Muscle layer of colon (tissue), 2 donors: ENCODE results near the gene DOK3.
"Not testable (repeated sequence)": the region's sequence is repeated elsewhere in the genome, so short reads cannot be mapped to it uniquely, and the experiment has no call there.

ENCODE experiments used
- H3K27ac ChIP-seq: one replicate; pipeline ENCODE4 v1.7.0; 2013; ENCODE audit warnings: low read depth, mild to moderate bottlenecking, low read length, moderate library complexity
- H3K27me3 ChIP-seq, 2 donors: one replicate each; pipeline ENCODE4 v1.7.0; 2013; ENCODE audit warnings: low read length in 2 of 2, mild to moderate bottlenecking in 2 of 2; ENCODE audit not compliant: insufficient read depth in 2 of 2, control insufficient read depth in 1 of 2
- H3K36me3 ChIP-seq: one replicate; pipeline ENCODE4 v1.7.0; 2013; ENCODE audit warnings: mild to moderate bottlenecking, low read length; ENCODE audit not compliant: insufficient read depth
- H3K4me1 ChIP-seq: one replicate; pipeline ENCODE4 v1.7.0; 2013; ENCODE audit warnings: mild to moderate bottlenecking, low read length; ENCODE audit not compliant: insufficient read depth
- H3K4me3 ChIP-seq, 2 donors: one replicate each; pipeline ENCODE4 v1.7.0; 2013; ENCODE audit warnings: low read length in 2 of 2, low read depth in 1 of 2, mild to moderate bottlenecking in 1 of 2, moderate library complexity in 1 of 2
- H3K9ac ChIP-seq: one replicate; pipeline ENCODE4 v1.7.0; 2013; ENCODE audit warnings: low read length
- H3K9me3 ChIP-seq: one replicate; pipeline ENCODE4 v1.7.0; 2013; ENCODE audit warnings: mild to moderate bottlenecking, low read length
- donor health status: abdominal sarcoma.
- donor health status: Adenocarcinoma of cecum.

Gene DOK3

DNA sequence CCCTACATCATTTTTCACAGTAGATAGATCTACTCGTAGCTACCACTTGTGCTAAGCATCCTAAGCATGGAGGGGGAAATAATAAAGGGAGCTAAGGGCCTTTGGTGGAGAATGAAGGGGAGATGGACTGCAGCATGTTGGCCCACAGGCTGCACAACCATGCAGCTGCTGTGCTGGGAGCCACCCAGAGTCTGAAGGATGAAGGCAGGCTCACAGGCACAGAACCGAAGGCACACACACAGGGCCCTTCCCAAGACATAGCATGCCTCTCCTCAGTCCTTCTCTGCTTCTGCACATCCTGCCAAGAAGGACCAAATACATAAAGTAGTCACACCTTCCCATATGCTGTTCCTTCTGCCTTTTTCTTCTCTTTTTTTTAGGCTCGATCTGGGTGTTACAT is 38.1 kb upstream of the DOK3 start:
- no peaks in the 10 kb centered on the region for H3K27me3 ChIP-seq
- no peak overlapping the region for H3K9ac ChIP-seq
- peak overlapping the region; percentile 15 for H3K27ac ChIP-seq
- H3K36me3 ChIP-seq = peaks cover 20% of the 10 kb centered on the region
- peaks cover 60% of the 10 kb centered on the region for H3K4me1 ChIP-seq
- H3K4me3 ChIP-seq = no peak overlapping the region
- no peaks in the 10 kb centered on the region for H3K9me3 ChIP-seq

DNA sequence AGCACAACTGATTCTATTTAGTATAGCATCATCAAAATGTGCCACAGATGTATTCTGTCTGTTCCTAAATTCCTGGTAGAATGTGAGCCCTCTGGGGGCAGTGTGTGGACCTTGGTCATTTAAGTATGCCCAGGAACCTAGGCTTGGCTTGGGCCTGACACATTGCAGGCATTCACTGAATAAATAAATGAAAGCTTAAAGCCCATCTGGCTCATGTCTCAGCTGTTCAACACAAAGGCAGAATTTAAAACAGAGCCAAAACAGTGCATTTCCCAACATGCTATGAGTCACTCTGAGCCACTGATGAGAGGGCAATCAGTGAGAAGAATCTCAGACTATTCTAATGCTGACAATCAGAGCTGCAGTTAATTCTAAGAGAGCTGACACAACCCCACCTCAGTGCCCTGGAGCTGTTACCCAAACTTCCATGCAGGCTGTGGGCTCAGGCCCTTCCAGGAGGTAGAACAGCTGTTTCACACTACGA is 36.7 kb upstream of the DOK3 start:
- Histone ChIP-seq H3K36me3 (peaks cover 8% of the 10 kb centered on the region), H3K4me3 (peak overlapping the region in 1 of 2 donors; percentile 26), H3K27ac (peak overlapping the region; percentile 41), H3K27me3 (no peaks in the 10 kb centered on the region), H3K9ac (no peak overlapping the region), H3K4me1 (peaks cover 52% of the 10 kb centered on the region), H3K9me3 (no peaks in the 10 kb centered on the region)

DNA sequence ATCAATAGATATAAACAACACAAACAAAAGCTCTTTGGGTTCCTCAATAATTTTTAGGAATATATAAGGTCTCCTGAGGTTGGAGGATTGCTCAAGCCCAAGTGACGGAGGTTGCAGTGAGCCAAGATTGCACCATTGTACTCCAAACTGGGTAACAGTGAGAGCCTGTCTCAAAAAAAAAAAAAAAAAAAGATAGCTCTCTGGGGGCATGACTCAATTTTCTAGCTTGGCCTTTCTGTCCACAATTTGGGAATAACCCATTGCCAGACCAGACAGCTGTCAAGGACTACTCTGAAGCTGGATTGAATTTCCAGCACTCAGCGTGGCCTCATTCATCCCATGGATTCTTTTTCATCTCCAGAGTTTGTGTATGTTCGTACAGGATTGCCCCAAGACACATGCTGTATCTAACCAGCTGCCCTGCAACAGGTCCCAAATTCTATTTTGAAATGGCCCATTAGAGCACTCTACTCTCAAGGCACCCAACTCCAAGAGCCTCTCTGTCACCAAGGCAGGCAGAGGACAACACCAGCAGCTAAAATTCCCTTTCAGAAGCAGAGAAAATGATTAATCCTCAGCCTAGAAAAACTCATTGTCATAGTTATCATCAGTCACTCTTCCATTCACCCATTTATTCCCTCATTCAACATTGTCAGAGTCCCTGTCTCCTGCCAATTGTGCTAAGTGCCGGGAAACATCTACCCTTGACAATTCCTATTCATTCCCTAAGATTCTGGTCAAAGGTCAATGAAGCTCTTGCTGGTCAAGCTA is 36.0 kb upstream of the DOK3 start:
- H3K27me3 ChIP-seq = no peaks in the 10 kb centered on the region
- H3K9ac ChIP-seq = no peak overlapping the region
- H3K27ac ChIP-seq = peak overlapping the region; percentile 41
- peaks cover 52% of the 10 kb centered on the region for H3K4me1 ChIP-seq
- H3K9me3 ChIP-seq = no peaks in the 10 kb centered on the region
- H3K36me3 ChIP-seq = peaks cover 3% of the 10 kb centered on the region
- H3K4me3 ChIP-seq = no peak overlapping the region

DNA sequence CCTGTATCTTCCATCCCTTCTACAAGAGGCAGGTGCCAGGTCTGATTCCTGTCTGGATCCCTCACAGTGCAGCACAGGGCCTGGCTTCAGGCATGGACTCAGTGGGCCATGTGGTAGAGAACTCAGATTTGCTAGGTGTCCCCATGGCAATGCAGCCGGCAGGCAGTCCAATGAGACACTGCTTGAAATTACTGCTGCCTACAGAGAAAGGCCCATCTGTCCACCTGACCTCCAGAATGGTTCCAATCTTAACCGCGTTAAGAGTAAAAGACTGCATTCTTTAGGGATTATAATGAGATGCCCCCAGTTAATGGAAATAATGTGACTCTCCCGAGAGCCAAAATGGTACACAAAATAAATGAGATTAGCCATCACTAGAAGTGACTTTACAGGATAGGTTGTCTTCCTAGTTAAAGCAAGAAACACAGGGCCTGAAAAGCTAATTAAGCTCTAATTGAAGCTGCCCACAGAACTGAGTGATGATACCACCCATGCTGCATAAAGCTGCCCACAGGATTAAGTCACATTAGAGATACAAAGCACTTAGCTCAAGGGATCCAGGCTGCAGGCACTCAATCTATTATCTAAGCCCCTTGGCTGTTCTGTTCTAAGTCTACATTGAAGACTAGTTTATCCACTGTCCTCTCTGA is 33.3 kb upstream of the DOK3 start:
- no peaks in the 10 kb centered on the region for H3K9me3 ChIP-seq
- H3K4me3 ChIP-seq = no peak overlapping the region
- peaks cover 5% of the 10 kb centered on the region for H3K36me3 ChIP-seq
- peaks cover 56% of the 10 kb centered on the region for H3K4me1 ChIP-seq
- no peak overlapping the region for H3K9ac ChIP-seq
- H3K27me3 ChIP-seq = no peaks in the 10 kb centered on the region
- no peak overlapping the region for H3K27ac ChIP-seq

DNA sequence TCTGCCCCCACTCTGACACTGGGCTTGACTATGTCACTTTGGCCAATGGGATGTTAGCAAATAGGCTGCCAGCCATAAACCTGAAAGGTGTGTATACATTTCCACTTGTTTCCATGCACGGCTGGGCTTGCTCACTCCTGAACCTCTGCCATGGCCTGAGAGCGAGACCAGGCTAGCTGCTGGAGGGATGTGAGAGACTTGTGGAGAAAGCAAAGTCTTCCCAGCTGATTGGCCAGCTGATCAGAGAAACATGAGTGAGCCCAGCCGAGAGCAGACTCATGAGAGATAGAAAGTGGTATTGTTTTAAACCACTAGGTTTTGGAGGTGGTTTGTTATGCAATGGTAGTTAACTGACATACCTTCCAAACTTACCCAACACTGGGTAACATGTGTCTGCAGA is 30.8 kb upstream of the DOK3 start:
- Histone ChIP-seq H3K27ac (no peak overlapping the region), H3K4me1 (peaks cover 57% of the 10 kb centered on the region), H3K27me3 (no peaks in the 10 kb centered on the region), H3K9me3 (no peaks in the 10 kb centered on the region), H3K36me3 (peaks cover 14% of the 10 kb centered on the region), H3K4me3 (no peak overlapping the region), H3K9ac (no peak overlapping the region)

DNA sequence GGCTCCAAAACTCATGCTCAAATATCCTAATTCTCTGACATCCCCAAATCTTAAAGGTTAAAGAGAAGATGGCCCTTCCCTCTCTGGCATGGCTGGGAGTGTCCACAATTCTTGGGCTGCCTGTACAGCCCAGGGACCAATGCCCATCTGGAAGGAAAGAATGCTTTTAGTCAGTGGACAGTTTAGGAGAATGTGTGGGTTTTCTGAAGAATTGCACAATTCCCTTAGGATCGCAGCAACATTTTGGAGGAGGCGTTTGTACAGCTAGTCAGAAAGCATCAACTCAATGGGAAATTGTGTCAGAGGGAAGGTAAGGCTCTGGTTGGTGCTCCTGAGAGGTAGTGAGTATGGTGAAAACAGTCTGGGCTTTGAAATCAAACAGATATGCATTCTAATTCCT is 29.8 kb upstream of the DOK3 start:
- no peak overlapping the region for H3K27ac ChIP-seq
- no peaks in the 10 kb centered on the region for H3K9me3 ChIP-seq
- H3K4me3 ChIP-seq = no peak overlapping the region
- H3K4me1 ChIP-seq = peaks cover 60% of the 10 kb centered on the region
- no peak overlapping the region for H3K9ac ChIP-seq
- no peaks in the 10 kb centered on the region for H3K27me3 ChIP-seq
- H3K36me3 ChIP-seq = peaks cover 21% of the 10 kb centered on the region

DNA sequence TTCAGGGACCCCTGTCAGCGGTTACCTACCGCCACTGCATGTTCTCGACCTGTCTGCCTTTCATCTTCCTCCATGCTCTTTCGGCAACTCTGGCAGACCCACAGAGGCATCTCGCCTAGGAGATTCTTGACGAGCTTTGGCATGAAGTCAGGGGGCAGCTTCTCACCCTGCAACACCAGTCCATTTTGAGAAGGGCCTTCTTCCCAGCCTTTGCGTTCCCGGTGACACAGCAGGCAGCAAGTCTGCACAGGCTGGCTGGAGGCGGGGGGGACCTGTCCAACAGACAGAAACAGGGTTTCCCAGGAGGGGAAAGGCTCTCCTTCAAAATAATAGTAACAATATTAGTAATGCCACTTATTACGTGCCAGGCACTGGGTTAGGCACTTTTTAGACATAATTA is 29.2 kb upstream of the DOK3 start:
- H3K9me3 ChIP-seq = no peaks in the 10 kb centered on the region
- H3K27ac ChIP-seq = peak overlapping the region; percentile 10
- H3K4me3 ChIP-seq = no peak overlapping the region
- H3K4me1 ChIP-seq = peaks cover 55% of the 10 kb centered on the region
- no peaks in the 10 kb centered on the region for H3K27me3 ChIP-seq
- H3K36me3 ChIP-seq = peaks cover 23% of the 10 kb centered on the region
- no peak overlapping the region for H3K9ac ChIP-seq

DNA sequence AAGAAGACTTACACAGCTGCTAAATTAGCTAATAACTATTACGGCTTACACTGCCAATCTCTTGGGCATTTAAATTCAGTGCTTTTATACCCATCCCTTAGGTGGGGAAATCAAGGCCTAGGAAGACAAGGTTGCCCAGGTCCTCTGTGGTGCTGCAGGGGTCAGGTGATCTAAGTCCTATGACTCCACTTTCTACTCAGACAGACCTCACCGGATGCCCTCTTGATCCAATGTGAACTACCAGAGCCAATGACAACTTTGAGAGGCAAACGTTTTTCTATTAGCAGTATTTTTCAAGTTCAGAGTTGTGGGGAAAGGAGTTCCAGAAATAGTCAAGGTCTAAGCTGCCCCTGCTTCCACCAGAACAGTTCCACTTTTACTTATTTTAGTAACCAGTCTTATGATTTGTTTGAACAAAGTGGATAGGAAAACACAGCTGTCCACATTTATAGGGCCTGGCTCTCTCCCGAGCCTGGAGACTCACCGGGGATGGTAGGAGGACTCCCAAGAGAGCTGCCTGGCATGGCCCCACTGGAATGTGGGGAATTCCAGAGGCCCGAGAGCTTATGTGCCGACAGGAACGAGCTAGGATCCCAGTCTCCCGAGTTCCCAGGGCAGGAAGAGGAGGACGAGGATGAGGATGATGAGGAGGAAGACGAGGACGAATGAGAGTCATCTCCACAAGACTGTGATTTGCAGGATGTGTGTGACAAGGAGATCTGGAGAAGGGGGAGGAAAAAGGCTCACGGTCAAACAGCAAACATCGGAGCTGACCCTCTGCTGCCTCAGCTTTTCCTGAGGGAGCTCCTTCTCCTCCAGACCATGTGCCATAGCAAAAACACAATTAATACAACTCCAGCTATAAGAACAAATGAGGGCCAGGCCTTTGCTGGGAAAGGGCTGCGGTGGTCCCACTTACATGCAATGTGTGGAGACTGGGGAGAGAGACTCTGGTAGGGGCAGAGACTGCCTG is 28.0 kb upstream of the DOK3 start:
- Histone ChIP-seq H3K27me3 (no peaks in the 10 kb centered on the region), H3K9ac (no peak overlapping the region), H3K27ac (peak overlapping the region; percentile 39), H3K9me3 (no peaks in the 10 kb centered on the region), H3K4me1 (peaks cover 46% of the 10 kb centered on the region), H3K4me3 (no peak overlapping the region), H3K36me3 (peaks cover 34% of the 10 kb centered on the region)

DNA sequence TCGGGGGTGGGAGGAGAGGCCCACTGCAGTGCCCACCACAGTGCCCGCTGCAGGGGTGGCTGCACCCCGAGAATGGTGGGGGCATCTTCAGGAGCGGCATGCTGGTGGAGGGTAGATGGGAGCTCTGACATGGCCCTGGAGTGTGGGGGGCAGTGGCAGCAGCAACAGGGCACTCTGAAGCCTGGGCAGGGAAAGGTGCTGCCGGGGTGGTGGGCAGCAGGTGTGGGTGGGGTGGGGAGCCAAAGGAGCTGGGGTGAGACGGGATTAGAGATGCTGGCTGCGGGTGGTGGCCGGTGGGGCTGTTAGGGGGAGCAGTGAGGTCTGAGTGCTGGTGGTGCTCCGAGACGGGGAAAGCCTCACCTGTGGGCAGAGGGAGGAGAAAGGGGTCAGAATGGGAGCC is 26.8 kb upstream of the DOK3 start:
- no peaks in the 10 kb centered on the region for H3K9me3 ChIP-seq
- H3K27ac ChIP-seq = no peak overlapping the region
- H3K9ac ChIP-seq = no peak overlapping the region
- peaks cover 46% of the 10 kb centered on the region for H3K4me1 ChIP-seq
- no peaks in the 10 kb centered on the region for H3K27me3 ChIP-seq
- H3K36me3 ChIP-seq = peaks cover 46% of the 10 kb centered on the region
- no peak overlapping the region for H3K4me3 ChIP-seq

DNA sequence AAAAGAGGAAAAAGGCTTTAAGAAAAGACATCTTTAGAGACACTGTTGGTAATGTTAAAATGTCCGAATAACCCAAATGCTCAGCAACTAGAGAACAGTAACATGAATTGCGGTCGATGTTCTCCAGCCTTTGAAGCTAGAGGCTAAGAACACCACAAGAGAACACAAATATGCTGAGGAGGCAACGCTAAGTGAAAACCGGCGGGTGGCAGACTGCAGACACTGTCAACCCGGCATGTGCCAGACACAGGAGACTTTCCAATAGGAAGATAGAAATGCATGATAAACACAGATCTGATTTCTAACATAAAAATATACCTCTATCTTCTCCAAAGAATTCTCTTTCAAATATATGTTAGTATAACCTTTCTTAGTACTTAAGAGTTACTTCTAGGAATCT is 25.5 kb upstream of the DOK3 start:
- Histone ChIP-seq H3K4me3 (no peak overlapping the region), H3K9ac (no peak overlapping the region), H3K4me1 (peaks cover 46% of the 10 kb centered on the region), H3K27me3 (no peaks in the 10 kb centered on the region), H3K36me3 (peaks cover 58% of the 10 kb centered on the region), H3K9me3 (no peaks in the 10 kb centered on the region), H3K27ac (no peak overlapping the region)

DNA sequence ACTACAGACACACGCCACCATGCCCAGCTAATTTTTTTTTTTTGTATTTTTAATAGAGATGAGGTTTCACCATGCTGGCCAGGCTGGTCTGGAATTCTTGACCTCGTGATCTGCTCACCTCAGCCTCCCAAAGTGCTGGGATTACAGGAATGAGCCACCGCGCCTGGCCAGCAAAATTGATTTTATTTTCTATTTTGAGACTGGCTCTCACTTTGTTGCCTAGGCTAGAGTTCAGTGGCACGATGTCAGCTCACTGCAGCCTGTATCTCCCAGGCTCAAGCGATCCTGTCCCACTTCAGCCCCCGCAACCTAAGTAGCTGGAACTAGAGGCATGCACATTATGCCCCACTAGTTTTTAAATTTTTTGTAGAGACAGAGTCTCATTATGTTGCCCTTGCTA is 24.8 kb upstream of the DOK3 start:
- peaks cover 64% of the 10 kb centered on the region for H3K36me3 ChIP-seq
- H3K27me3 ChIP-seq, H3K9me3 ChIP-seq, H3K4me3 ChIP-seq, H3K9ac ChIP-seq, H3K27ac ChIP-seq: not testable (repeated sequence)
- peaks cover 42% of the 10 kb centered on the region for H3K4me1 ChIP-seq
